Measurements from ENCODE around the gene ATP10B.

The ATP10B gene

GRCh38 chr5:160537940-160538339 is 314.1 kb downstream of the ATP10B start:
- Histone ChIP-seq H3K4me3 (ENCODE audit: extremely low read depth, insufficient read depth, low read length, poor library complexity, severe bottlenecking) (no peak overlapping the region), H3K4me1 (ENCODE audit: control insufficient read depth, insufficient read depth, low read length, poor library complexity, severe bottlenecking) (no peaks in the 10 kb centered on the region), H3K27ac (ENCODE audit: low read depth, low read length, severe bottlenecking) (no peak overlapping the region), H3K9me3 (ENCODE audit: control insufficient read depth, low read length) (no peaks in the 10 kb centered on the region), H3K36me3 (ENCODE audit: control insufficient read depth, insufficient read depth, low read length) (no peaks in the 10 kb centered on the region)
- WGBS, 2 experiments (ENCODE audit: insufficient coverage in 2 of 2), result 95 to 100% methylated on average over 2 to 3 of the region's 4 CpGs

DNA sequence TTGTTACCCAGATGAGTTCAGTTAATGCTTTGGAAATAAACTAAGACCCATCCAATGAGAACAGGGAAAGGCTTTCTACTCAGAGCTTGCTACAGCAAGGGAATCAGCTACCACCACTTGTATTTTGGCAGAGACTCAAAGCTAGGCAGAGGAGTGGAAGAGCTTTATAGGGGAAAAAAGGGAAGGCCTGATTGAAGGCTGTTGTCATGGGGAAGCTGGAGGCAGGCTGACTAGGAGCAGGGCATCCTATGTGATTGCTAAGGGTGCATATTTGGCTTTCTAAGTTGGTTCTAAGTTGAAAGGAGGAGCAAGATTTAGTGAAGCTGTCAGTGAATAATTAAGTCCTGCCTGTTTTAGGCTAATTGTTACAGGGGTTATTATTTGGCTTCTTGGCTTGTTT is 314.9 kb downstream of the ATP10B start:
- no peaks in the 10 kb centered on the region for H3K4me1 ChIP-seq (ENCODE audit: control insufficient read depth, insufficient read depth, low read length, poor library complexity, severe bottlenecking)
- H3K36me3 ChIP-seq (ENCODE audit: control insufficient read depth, insufficient read depth, low read length), result no peaks in the 10 kb centered on the region
- H3K9me3 ChIP-seq (ENCODE audit: control insufficient read depth, low read length), result no peaks in the 10 kb centered on the region
- H3K27ac ChIP-seq (ENCODE audit: low read depth, low read length, severe bottlenecking), result no peak overlapping the region
- H3K4me3 ChIP-seq (ENCODE audit: extremely low read depth, insufficient read depth, low read length, poor library complexity, severe bottlenecking), result no peak overlapping the region

GRCh38 chr5:160534914-160535313 is 317.1 kb downstream of the ATP10B start:
- no peak overlapping the region for H3K4me3 ChIP-seq (ENCODE audit: extremely low read depth, insufficient read depth, low read length, poor library complexity, severe bottlenecking)
- H3K4me1 ChIP-seq (ENCODE audit: control insufficient read depth, insufficient read depth, low read length, poor library complexity, severe bottlenecking), result no peaks in the 10 kb centered on the region
- H3K9me3 ChIP-seq (ENCODE audit: control insufficient read depth, low read length), result no peaks in the 10 kb centered on the region
- H3K27ac ChIP-seq (ENCODE audit: low read depth, low read length, severe bottlenecking), result no peak overlapping the region
- H3K36me3 ChIP-seq (ENCODE audit: control insufficient read depth, insufficient read depth, low read length), result no peaks in the 10 kb centered on the region

- H3K36me3 ChIP-seq (ENCODE audit: control insufficient read depth, insufficient read depth, low read length), result no peaks in the 10 kb centered on the region
- H3K4me1 ChIP-seq (ENCODE audit: control insufficient read depth, insufficient read depth, low read length, poor library complexity, severe bottlenecking), result no peaks in the 10 kb centered on the region
- no peak overlapping the region for H3K4me3 ChIP-seq (ENCODE audit: extremely low read depth, insufficient read depth, low read length, poor library complexity, severe bottlenecking)
- no peak overlapping the region for H3K27ac ChIP-seq (ENCODE audit: low read depth, low read length, severe bottlenecking)
- no peaks in the 10 kb centered on the region for H3K9me3 ChIP-seq (ENCODE audit: control insufficient read depth, low read length)
- no CpG with 5 or more reads among the region's 3 CpGs for WGBS, 2 experiments (ENCODE audit: insufficient coverage in 2 of 2)
These were observed 317.9 kb downstream of the ATP10B start for GRCh38 chr5:160534125-160534524.

GRCh38 chr5:160525471-160526261 is 326.3 kb downstream of the ATP10B start:
- no peak overlapping the region for H3K27ac ChIP-seq (ENCODE audit: low read depth, low read length, severe bottlenecking)
- no peaks in the 10 kb centered on the region for H3K9me3 ChIP-seq (ENCODE audit: control insufficient read depth, low read length)
- no peaks in the 10 kb centered on the region for H3K36me3 ChIP-seq (ENCODE audit: control insufficient read depth, insufficient read depth, low read length)
- no peaks in the 10 kb centered on the region for H3K4me1 ChIP-seq (ENCODE audit: control insufficient read depth, insufficient read depth, low read length, poor library complexity, severe bottlenecking)
- 71 to 80% methylated on average over 1 of the region's 3 CpGs for WGBS, 2 experiments (ENCODE audit: insufficient coverage in 2 of 2)
- H3K4me3 ChIP-seq (ENCODE audit: extremely low read depth, insufficient read depth, low read length, poor library complexity, severe bottlenecking), result no peak overlapping the region

DNA sequence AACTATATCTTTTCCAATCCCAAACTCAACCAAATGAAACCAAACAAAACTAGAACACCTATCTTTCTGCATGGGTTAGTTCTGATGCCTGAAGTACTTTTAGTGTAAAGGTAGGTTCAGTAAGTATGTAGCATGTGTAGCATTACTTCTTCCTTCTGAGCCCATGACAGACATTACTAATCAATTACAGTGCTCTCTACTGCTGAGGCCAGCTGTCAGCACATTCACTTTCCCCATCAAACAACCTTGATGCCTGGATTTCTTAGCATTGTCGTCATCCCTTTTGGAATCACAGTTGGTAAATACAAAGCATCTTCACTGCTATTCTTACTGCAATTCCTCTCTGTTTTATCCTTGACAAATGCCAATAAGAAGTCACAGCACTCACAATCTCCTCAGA is 327.2 kb downstream of the ATP10B start:
- Histone ChIP-seq H3K9me3 (ENCODE audit: control insufficient read depth, low read length) (no peaks in the 10 kb centered on the region), H3K4me3 (ENCODE audit: extremely low read depth, insufficient read depth, low read length, poor library complexity, severe bottlenecking) (no peak overlapping the region), H3K27ac (ENCODE audit: low read depth, low read length, severe bottlenecking) (no peak overlapping the region), H3K36me3 (ENCODE audit: control insufficient read depth, insufficient read depth, low read length) (no peaks in the 10 kb centered on the region), H3K4me1 (ENCODE audit: control insufficient read depth, insufficient read depth, low read length, poor library complexity, severe bottlenecking) (no peaks in the 10 kb centered on the region)
- WGBS, 2 experiments (ENCODE audit: insufficient coverage in 2 of 2), result 67 to 77% methylated on average over 1 of the region's 1 CpG

DNA sequence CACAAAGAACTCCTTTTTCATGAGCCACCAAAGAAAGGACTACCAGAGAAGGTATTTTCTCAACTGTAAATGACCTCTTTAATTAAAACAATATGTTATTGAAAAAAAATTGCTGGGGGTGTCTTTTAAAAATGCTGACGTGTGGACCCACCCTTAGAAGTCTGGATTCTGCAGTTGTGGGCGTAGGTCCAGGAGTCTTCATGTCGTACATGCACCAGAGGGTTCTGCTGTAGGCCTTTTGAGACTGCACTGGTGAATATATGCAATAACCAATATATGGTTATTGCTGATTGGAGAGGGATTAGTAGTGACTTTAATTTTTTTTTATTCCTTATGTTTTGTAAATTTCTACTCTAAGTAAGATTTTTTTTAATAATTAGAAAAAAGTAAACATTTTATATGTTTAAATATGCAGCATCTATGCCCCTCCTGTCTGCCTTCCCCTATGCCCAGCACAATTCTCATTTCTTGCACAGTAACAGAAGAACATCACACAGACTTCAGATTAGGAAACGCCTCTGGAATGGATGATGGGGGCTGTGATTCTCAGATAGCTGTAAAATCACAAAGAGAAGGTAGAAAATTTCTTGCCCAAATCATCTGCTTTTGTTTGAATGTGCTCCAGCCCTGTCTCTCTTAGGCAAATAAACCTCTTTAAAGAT is 328.4 kb downstream of the ATP10B start:
- no peak overlapping the region for H3K27ac ChIP-seq (ENCODE audit: low read depth, low read length, severe bottlenecking)
- no peak overlapping the region for H3K4me3 ChIP-seq (ENCODE audit: extremely low read depth, insufficient read depth, low read length, poor library complexity, severe bottlenecking)
- 89 to 95% methylated on average over 3 to 4 of the region's 4 CpGs for WGBS, 2 experiments (ENCODE audit: insufficient coverage in 2 of 2)
- no peaks in the 10 kb centered on the region for H3K9me3 ChIP-seq (ENCODE audit: control insufficient read depth, low read length)
- H3K36me3 ChIP-seq (ENCODE audit: control insufficient read depth, insufficient read depth, low read length), result no peaks in the 10 kb centered on the region
- no peaks in the 10 kb centered on the region for H3K4me1 ChIP-seq (ENCODE audit: control insufficient read depth, insufficient read depth, low read length, poor library complexity, severe bottlenecking)

GRCh38 chr5:160521392-160521663 is 330.7 kb downstream of the ATP10B start:
- H3K4me3 ChIP-seq (ENCODE audit: extremely low read depth, insufficient read depth, low read length, poor library complexity, severe bottlenecking), result no peak overlapping the region
- no peaks in the 10 kb centered on the region for H3K9me3 ChIP-seq (ENCODE audit: control insufficient read depth, low read length)
- H3K36me3 ChIP-seq (ENCODE audit: control insufficient read depth, insufficient read depth, low read length), result no peaks in the 10 kb centered on the region
- H3K27ac ChIP-seq (ENCODE audit: low read depth, low read length, severe bottlenecking), result no peak overlapping the region
- no peaks in the 10 kb centered on the region for H3K4me1 ChIP-seq (ENCODE audit: control insufficient read depth, insufficient read depth, low read length, poor library complexity, severe bottlenecking)

DNA sequence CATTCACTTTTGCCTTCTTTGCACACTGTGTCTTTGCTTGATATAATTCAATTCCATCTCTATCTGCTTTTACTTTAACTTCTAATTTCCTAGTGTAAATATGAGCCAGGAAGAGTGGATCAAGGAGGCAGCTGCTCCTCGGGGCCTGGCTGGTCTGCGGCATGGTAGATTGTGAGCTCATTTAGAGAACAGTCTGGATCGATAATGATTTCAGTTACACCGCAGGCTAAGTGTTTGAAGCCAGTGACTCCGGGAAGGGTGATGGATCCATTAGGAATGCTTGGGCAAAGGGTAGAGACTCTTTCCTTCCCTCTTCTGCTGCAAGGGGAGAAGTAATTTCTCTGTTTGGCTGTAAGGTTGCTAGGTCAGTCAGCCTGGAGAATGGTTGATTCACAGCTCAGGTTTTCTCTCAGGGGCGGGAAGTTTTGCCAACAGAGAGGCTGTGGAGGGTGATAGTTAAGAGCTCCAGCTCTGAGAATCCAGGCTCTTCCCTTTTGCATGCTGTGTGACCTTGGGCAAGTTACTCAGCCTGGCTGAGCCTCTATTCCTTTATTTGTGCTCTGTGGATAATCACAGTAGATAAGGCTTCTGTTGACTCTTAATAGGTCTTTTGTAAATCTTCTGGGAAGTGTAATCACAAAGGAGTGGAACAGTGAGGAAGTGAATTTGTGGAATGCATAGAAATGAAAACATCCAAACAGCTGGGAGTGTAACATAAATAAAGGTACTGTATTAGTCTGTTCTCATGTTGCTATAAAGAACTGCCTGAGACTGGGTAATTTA is 331.2 kb downstream of the ATP10B start:
- H3K4me1 ChIP-seq (ENCODE audit: control insufficient read depth, insufficient read depth, low read length, poor library complexity, severe bottlenecking), result no peaks in the 10 kb centered on the region
- H3K4me3 ChIP-seq (ENCODE audit: extremely low read depth, insufficient read depth, low read length, poor library complexity, severe bottlenecking), result no peak overlapping the region
- H3K36me3 ChIP-seq (ENCODE audit: control insufficient read depth, insufficient read depth, low read length), result no peaks in the 10 kb centered on the region
- no peak overlapping the region for H3K27ac ChIP-seq (ENCODE audit: low read depth, low read length, severe bottlenecking)
- 93 to 98% methylated on average over 5 to 6 of the region's 6 CpGs for WGBS, 2 experiments (ENCODE audit: insufficient coverage in 2 of 2)
- H3K9me3 ChIP-seq (ENCODE audit: control insufficient read depth, low read length), result no peaks in the 10 kb centered on the region

DNA sequence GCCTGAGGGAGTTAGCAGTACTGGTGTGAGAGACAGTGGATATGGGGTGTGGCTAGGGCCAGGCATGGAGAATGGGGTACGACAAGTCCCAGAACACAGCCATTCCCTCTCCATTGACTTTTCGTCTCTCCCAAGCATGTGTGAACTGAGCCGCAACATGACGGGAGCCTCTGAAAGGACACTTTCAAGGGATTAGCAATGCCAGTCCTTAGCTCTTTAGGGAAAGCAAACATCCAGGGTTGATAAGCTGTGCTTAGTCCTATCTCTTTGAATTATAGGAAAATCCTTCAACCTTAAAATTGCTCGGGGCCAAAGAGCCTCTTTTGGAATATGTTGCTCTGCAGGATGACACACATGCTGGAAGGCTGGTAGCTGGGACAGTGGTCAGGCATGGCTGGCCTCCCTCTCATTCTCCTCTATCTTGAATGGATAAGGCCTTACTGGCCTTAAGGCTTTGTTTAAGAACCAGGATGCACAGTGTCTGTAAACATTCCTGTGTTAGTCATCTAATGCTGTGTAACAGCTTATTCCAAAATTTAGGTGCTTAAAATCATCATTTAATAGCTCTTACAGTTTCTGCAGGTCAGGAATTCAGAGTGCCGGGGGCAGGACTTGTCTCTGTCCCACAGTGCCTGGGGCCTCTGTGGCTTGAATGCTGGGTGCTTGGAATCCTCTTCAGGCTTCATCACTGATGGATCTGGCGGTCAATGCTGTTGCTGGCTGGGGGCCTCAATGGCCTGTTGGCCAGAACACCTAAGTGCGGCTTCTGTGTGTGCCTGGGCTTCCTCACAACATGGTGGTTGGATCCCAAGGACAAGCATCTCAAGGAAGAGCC is 335.1 kb downstream of the ATP10B start:
- no peaks in the 10 kb centered on the region for H3K4me1 ChIP-seq (ENCODE audit: control insufficient read depth, insufficient read depth, low read length, poor library complexity, severe bottlenecking)
- H3K27ac ChIP-seq (ENCODE audit: low read depth, low read length, severe bottlenecking), result no peak overlapping the region
- no peaks in the 10 kb centered on the region for H3K9me3 ChIP-seq (ENCODE audit: control insufficient read depth, low read length)
- WGBS, 2 experiments (ENCODE audit: insufficient coverage in 2 of 2), result 88 to 90% methylated on average over 7 to 8 of the region's 8 CpGs
- H3K36me3 ChIP-seq (ENCODE audit: control insufficient read depth, insufficient read depth, low read length), result no peaks in the 10 kb centered on the region
- no peak overlapping the region for H3K4me3 ChIP-seq (ENCODE audit: extremely low read depth, insufficient read depth, low read length, poor library complexity, severe bottlenecking)
